ENCODE measurements around the gene CA5A. TPM values are rescaled to one million over a fixed set of nuclear protein-coding genes. Genes with fewer than 3 reads are reported as not detected.
A peak's percentile ranks its signal among the peaks of the same experiment; 100 is the strongest.
"Not testable (repeated sequence)": the region's sequence is repeated elsewhere in the genome, so short reads cannot be mapped to it uniquely, and the experiment has no call there.

Gene CA5A
- total RNA-seq, 1 donor from 2014 or later = not detected

DNA sequence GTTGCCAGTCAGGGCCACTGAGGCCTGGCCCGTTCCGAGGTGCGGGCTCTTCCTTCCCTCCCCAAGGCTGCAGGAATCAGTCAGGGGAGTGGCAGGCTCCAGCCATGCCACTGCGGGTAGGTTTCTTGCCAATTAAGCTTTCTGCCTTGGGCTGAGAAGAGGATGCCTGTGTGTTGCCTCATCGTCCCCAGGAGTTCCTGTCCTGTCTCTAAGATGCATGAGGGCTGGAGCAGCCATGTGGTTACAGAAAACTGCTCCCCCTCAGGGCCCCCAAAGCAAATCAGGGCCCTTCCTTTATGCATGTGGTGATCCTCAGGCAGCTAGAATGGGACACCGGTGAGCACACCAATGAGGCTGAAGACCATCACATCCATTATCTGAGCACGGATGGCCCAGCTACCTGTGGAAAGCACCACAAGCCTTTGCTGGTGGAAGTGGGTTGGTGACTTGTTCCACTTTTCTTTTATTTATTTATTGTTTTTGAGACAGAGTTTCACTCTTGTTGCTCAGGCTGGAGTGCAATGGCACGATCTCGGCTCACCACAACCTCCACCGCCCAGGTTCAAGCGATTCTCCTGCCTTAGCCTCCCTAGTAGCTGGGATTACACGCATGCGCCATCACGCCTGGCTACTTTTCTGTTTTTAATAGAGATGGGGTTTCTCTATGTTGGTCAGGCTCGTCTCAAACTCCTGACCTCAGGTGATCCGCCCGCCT, 40.0 kb downstream of the CA5A start:
- DNase-seq (ENCODE audit: low read depth in 2 of 2) = not testable (repeated sequence)

DNA sequence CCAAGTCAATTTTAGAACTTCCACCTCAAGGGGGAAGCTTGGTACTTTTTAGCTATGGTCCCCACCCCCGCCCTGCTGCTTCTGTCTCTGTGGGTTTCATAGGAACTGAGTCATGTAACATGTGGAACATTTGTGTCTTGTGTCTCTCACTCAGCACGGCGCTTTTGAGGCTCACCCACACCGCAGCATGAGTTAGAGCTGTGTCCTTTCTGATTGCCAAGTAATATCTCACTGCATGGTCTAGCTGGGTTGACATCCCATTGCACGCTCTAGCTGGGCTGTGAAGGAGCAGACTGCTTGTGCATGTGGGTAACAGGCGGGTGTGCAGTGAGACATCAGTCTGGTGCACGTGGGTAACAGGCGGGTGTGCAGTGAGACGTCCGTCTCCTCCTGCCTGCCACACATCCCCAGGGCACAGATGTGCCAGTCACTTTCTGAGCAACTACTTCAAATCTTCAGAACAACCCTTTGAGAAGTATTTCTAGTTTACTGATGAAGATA, 40.6 kb downstream of the CA5A start:
- DNase-seq (ENCODE audit: low read depth in 2 of 2) = peak in 1 of 2 donors; percentile 29

DNA sequence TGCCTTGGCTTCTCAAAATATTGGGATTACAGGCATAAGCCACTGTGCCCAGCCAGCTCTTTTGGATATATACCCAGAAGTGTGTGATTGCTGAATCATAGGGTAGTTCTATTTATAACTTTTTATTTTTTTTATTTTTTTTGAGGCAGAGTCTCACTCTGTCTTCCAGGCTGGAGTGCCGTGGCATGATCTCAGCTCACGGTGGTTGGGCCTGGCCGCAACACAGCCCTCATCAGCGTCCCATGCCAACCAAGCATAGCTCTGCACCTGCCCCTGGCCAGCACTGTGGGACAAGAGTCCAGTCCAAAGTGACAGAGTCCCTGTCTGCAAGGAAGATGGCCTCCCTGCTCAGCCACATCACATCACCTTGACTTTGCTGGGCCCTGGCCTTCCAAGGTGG, 42.3 kb downstream of the CA5A start:
- DNase-seq (ENCODE audit: low read depth in 2 of 2) = not testable (repeated sequence)

DNA sequence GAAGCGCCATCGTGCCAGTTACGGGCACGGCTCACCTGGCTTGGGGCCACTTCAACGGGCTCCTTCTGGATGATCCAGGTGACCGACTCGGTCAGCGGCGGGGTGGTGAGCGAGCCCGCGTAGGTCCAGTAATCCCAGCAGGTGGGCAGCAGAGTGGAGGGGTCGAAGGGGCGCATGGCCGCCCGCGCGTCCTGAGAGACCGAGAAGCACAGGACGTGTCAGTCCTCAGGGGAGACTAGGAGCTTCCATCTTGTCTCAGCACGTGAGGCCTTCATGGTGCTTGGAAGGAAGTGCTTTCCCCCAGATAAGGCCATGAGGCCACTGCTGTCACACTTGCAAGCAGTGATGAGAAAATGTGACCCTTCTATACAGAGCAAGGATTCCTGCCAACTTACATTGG, 44.6 kb downstream of the CA5A start:
- no peak for DNase-seq (ENCODE audit: low read depth in 2 of 2)

DNA sequence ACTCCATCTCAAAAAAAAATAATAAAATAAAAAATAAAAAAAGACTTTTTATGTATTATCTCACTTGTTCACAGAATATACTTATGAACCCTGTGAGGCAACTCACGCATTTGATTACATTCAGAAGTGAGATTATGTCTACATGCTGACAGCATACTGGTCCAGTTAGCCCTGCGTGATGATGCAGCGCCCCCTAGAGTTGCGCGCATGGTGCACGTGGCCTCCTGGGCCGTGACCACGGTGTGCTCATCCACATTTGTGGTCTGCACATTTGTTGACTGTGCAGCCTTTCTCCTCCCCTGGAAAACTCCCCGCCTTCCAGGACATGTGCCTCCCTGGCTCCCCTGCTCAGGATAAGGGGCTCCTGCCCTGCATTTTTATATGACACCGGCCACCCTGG, 46.6 kb downstream of the CA5A start:
- not testable (repeated sequence) for DNase-seq (ENCODE audit: low read depth in 2 of 2)

DNA sequence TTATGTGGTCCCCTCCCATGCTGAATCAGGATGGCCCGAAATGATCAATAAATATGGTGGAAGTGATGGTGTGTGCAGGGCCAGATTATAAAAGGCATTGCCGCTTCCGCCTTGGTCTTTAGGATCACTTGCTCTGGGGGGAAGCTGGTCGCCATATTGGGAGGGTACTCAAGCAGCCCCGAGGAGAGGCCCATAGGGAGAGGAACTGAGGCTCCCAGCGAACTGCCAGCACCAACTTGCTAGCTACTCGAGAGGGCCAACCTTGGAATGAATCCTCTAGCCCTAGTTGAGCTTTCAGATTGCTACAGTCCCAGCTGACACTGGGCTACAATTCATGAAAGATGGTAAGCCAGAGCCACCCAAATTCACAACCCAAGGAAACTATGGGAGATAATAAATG, 48.0 kb downstream of the CA5A start:
- DNase-seq (ENCODE audit: low read depth in 2 of 2) = not testable (repeated sequence)

DNA sequence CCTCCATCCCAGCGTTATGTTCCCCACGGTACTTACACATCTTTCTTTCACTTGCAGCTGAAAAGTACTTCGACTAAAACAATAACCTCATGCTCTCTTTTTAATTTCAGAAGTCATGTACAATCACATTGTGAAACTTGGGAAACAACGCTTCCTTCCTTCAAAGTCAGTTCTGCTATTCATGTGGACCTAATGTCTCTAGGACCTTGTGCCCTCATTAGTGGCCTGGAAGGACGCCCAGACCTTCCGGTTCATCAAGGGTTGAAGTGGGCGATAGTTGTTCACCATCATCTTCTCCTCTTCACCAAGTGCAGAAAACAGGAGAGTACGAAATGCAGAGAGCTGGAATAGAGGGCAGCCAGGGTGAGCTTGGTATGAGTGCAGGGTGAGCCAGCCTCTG, 48.4 kb downstream of the CA5A start:
- not testable (repeated sequence) for DNase-seq (ENCODE audit: low read depth in 2 of 2)

DNA sequence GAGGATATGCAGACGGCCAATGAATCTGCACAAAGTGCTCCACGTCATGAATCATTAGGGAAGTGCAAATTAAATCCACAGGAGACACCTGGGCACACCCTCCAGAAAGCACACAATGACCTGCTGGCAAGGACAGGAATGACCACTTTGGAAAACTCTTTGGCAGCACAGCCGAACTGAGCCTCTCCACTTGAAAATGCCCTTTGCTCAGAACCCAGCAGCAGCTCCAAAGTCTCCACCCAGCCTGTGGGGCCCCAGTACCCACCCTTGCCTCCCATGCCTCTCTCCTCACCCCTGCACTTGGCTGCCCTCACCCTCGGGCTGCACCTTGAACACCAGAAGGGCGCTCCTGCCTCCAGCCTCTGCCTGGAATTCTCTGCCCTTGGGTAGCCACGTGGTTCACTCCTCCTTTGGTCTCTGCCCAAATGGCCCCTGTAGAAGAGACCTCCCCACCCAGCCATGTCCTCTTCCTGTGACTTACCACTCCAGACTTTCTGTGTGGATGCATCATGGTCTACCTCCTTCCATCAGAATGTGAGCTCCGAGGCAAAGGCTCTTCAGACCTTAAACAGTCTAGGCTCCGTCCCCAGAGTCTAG, 50.9 kb downstream of the CA5A start:
- not testable (repeated sequence) for DNase-seq (ENCODE audit: low read depth in 2 of 2)

DNA sequence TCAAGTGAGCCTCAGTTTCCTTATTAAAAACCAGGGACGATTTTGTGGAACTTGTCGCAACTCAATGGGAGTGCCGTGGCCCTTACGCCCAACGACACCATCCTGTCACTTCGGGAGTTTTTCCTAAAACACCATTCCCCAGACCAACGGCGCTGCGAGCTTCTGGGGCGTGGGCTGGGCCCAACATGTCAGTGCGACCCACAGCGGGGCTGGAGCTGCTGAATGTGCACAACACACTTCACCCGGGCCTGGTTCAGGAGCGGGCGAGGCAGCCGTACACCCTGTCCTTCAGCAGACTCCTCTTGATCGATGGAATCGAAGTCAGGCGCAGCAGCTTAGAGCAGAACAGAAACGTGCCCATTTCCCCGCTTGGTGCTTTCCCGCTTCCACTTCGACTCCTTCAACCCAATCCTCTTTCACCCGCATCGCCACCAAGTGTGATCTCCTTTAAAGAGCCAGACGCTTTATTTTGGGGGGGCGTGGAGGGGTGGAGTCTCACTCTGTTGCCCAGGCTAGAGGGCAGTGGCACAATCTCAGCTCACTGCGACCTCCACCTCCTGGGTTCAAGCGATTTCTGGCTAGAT, 53.8 kb downstream of the CA5A start:
- no peak for DNase-seq (ENCODE audit: low read depth in 2 of 2)

DNA sequence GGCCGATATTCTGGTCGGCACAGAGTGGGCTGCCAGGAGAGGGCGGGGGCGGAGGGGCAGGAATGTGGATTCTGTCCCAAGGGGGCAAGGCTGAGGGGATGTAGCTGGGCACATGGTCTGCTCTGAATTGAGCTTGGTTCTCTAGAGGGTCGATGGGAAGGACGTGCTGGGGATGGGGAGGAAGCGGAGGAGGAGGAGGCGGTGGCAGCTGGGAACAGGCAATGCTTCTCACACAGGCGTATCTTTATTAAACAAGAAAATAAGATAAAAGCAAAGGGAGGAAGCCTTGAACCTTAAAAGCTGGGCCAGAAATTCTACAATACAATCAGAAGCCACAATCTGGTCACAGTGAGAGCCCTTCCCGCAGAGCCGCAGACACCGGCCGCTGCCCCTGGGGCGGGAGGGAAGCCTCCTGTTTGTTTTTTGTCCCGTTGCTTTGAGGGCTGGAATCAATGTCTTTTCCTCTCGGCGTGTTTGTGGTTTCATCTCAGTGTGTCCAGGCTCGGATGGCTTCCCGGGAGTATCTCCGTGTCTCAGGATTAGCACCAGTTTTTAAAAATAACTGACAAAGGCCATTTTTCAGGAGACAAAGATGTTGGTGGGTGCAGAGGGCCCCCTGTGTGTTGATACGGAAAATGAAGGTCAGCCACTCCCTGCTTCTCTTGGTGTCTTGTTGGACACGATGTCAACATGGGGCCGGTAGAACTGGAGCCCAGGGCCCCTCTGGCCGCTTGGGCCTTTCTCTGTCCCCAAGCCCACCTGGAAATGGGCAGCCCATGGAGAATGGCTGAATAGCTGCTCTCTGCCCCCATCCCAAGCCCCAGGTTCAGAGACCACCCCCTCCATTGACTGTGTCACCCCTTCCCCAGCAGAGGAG, 54.8 kb downstream of the CA5A start:
- no peak for DNase-seq (ENCODE audit: low read depth in 2 of 2)

DNA sequence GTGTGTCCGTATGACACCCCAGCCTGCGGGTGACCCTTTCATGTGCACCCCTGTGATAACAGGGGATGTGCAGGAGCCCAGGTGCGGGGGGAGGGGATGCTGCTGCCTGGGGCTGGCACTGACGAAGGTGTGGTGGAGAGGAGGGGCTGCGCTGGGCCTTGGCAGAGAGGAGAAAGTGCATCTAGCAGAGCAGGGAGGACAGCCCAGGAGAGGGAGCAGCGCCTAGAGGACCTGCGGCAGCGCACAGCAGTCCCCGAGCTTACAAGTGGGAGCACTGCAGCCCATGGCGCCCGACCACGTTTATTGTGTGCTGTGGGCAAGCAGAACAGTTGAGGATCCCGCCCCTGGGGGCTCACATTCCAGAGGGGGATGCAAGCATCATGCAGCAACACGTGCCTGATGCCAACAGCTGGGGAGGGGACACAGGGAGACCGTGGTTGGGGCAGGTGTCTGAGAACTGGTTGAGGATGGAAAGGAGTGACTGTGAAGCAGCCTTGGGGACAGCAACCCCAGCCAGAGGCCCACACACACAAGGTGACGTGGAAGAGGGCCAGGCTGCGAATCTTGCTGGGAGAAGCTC, 56.1 kb downstream of the CA5A start:
- no peak for DNase-seq (ENCODE audit: low read depth in 2 of 2)

DNA sequence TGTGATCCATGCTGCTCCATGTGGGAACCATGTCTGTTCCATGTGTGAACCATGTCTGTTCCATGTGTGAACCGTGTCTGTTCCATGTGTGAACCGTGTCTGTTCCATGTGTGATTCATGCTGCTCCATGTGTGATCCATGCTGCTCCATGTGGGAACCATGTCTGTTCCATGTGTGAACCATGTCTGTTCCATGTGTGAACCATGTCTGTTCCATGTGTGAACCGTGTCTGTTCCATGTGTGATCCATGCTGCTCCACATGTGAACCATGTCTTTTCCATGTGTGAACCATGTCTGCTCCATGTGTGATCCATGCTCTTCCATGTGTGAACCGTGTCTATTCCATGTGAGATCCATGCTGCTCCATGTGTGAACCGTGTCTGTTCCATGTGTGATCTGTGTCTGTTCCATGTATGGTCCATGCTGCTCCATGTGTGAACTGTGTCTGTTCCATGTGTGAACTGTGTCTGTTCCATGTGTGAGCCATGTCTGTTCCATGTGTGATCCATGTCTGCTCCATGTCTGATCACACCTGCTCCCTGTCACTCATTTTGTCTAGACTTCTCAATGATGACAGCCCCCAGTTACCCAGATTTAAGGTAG, 56.8 kb downstream of the CA5A start:
- not testable (repeated sequence) for DNase-seq (ENCODE audit: low read depth in 2 of 2)

DNA sequence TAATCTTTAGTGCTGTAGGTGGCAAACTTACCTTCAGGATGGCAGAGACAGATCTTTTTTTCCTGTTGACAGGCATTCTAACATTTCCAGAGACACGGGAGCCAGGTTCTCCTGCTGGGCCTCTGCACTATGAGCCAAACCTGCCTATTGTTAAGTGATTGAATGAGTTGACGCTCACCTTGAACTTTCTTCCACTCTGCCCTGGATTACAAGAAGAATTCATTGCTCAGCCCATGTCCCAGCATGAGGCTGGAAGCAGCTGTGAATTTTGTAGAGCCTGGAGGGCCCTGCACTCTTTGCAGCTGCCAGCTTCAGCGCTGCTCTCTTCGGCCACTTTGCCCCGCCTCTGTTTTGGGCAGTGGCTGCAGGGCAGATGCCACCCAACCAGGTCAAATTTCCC, 57.6 kb downstream of the CA5A start:
- no peak for DNase-seq (ENCODE audit: low read depth in 2 of 2)

DNA sequence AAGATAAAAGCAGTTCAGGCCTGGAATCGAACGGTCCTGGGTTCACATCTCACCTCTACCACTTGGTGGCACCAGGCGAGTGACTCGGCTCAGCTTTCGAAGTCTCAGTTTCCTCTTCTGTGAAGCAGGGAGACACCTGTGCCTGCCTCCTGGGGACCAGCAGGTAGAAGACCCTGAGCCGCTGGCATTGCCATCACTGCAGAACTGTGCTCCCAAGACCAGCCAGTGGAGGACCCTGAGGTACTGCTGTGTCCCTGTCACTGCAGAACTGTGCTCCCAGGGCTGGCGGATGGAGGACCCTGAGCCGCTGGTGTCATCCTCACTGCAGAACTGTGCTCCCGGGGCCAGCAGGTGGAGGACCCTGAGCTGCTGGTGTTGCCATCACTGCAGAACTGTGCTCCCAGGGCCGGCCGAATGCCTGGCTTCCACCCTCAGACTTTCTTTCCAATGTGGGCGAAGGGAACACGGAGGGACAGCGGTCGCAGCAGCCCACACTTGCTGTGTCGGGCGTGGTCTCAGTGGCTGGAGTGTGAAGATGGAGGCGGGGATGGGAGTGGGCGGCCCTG, 58.3 kb downstream of the CA5A start:
- DNase-seq (ENCODE audit: low read depth in 2 of 2) = no peak

DNA sequence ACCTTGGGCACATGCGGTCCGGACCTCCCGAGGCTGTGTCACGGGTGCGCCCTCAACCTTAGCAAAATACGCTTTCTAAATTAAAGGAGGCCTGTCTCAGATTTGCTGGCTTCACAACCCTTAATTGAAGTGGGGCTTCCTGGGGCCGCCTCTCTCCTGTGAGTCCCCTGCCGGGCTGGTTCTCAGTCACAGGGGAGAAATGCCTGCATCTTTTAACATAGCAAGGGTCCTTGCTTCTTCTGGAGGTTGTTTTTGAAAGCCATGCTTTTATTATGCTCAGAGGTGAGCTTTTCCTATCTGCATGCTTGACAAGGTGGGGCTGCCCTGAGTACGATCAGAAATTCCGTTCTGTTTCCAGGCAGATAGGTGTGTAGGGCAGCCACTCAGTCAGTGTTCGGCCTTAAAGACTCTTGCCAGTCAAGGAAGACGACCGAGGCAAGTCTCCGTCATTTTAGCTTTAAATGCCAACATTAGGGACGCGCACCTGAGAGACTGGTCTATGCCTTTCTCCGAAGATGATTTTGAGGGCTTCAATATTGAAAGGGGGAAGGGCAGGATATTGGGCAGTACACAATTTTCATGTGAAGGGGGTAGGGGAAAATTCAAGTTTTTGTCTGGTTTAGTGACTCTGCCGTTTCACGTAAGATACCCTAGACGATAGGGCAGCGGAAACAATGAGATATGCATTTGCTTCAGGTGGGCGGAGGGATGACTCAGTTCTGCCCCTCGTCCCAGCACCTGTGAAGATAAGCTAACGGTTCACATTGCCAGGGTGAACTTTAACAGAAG, 61.5 kb downstream of the CA5A start:
- no peak for DNase-seq (ENCODE audit: low read depth in 2 of 2)

DNA sequence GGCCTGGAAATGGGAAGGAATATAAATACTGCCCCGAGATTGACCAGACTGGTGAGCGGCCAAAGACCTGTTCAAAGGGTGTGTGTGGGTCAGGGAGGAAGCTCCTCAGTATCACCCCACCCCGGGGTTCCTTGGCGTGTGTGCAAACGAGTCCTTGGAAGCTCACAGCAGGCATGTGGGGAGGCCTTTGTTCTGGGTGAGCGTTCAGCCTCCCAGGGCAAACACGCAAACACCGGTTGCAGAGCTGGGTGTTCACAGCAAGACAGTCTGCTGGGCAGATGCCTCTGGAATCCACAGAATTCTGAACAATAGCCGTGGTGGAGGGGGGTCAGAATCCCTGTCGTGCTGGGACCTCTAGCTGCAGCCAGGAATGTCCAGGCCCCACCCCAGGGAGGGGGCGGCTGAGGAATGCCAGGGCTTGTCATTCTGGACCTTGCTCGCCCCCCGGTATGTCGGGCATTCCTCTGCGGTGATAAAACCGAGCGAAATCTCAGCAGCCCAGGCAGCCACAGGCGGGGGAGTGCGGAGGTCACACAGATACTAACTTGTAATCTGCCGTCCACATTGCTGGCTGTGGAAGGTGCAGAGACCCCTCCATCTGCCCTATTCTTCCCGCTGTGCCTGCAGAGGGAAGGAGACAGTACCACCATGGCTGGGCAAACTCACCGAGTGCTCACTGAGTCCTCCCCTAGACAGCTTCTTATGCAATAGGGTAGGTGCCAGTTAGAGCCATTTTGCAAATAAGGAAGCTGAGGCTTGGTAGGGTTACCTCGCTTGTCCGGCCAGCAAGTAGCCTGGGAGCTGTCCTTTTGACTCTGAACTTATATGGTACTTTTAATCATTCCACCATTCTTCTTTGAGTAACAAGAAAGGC, 65.7 kb downstream of the CA5A start:
- peak in 1 of 2 donors; percentile 49 for DNase-seq (ENCODE audit: low read depth in 2 of 2)

DNA sequence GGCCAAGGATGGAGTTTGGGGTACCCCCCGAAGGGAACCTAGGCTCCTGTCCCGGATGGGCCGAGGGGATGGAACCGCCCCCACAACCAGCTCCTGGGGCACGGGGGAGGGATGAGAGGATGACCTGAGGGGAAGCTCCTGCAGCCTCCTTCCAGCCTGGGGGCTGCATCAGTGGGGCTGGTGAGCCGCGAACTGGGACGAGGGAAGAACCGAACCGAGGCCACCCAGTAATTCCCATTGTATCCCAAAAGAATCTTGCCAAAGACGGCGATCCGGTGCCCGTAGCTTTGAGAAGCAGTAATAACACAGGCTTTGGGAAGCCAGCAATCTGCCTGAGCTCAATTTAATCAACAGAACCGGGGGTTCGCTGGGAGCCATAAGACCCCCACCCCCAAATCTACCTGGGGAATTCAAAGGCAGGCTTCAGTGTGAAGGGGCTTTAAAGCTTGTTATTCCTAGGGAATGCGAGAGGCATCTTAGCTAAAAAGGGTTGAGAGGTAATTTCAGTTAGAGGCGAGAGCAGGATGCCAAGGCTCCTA, 66.4 kb downstream of the CA5A start:
- DNase-seq (ENCODE audit: low read depth in 2 of 2) = not testable (repeated sequence)

DNA sequence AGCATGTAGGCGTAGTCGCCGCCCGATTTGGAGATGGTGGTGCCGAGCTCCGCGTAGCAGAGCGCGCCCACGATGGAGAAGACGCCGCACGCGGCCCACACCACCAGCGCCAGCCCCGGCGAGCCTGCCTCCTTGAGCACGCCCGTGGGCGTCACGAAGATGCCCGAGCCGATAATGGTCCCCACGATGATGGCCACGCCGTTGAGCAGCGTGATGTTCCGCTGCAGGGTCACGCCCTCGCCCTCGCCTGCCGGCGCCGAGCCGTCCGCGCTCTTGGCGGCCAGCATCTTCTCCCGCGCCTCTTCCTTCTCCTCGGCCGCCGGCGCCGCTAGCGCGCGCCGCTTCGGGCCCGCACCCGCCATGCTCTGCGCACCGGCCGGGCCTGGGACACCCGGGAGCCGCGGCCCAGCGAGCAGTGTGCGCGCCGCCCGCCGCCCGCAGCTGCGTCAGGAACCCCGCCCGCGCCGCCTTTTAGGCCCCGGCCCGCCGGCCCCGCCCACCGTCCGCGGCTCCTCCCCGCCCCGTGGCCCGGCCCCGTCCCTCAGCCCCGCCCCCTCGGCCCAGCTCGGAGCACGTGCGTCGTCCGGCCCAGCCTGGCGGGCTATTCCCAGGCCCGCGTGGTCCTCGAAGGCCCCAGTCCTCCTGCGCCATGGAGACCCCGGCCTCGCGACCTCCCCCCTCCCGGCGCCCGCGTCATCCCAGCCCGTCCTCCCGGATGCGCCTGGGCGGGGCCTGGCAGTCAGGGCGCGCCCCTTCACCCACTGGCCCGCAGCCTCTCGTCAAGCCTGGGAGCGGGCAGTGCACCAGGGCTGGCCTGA, 67.1 kb downstream of the CA5A start, which contains the start of gene SLC7A5:
Gene SLC7A5, minus strand, starts transcription at position 447 of the 818 bp plus-strand sequence. Its CDS starts 85 bp downstream, at position 362.
- DNase-seq (ENCODE audit: low read depth in 2 of 2) = peak; percentile 81 to 88

Measured in lung microvascular endothelial cell (primary cell).